NCI-H748 (cell line): Measurements from ENCODE around the gene SLC25A25.
"Not testable (repeated sequence)": the region's sequence is repeated elsewhere in the genome, so short reads cannot be mapped to it uniquely, and the experiment has no call there.

ENCODE experiments used
- DNase-seq: peaks from one replicate; lab custom pipeline; 2025; ENCODE audit not compliant: unreplicated experiment; lab: John Stamatoyannopoulos, UW

Gene SLC25A25

DNA sequence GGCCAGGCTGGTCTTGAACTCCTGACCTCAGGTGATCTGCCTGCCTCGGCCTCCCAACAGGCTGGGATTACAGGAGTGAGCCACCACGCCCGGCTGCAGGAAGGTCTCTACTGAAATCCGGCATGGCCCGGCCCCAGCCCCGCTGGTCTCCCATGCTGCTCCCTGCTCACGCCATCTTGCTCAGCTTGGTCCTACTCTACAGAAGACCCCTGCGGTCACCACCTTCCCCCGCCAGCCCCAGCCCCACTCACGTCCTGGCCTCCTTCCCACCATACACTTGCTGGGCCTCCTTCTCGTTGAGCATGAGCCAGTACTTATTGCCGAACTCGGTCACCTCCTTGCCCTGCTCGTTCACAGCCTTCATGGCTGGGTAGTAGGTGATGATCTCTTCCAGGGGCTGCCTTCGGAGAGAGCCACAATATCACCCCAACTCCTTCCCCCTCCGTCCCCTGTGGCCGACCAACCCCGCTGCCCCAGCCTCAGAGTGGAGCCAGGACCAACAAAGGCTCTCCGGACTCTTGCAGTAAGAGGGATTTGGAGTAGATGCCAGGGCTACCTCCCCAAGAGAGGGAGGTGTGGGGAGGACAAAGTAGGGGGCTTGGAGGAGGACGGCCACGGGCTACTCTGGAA, 55.5 kb downstream of the SLC25A25 start:
- DNase-seq = no peak

DNA sequence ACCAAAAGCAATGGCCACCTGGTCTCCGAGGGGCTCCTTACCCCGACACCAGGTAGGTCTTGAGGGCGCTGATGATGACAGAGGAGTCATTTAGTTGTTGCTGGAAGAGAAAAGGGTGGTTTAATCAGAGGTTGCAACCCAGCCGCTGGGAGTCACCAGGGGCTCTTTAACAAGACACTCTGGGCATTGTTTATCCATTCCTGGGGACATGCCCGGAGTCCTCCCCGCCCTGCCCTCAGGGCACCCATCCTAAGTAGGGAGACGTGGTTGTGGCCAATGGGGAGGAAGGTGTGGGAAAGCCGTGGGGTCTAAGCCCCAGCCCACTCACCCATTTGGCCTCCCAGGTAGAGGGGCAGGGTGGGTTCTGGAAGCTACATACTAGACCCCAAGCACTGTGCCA, 56.4 kb downstream of the SLC25A25 start:
- DNase-seq = no peak

DNA sequence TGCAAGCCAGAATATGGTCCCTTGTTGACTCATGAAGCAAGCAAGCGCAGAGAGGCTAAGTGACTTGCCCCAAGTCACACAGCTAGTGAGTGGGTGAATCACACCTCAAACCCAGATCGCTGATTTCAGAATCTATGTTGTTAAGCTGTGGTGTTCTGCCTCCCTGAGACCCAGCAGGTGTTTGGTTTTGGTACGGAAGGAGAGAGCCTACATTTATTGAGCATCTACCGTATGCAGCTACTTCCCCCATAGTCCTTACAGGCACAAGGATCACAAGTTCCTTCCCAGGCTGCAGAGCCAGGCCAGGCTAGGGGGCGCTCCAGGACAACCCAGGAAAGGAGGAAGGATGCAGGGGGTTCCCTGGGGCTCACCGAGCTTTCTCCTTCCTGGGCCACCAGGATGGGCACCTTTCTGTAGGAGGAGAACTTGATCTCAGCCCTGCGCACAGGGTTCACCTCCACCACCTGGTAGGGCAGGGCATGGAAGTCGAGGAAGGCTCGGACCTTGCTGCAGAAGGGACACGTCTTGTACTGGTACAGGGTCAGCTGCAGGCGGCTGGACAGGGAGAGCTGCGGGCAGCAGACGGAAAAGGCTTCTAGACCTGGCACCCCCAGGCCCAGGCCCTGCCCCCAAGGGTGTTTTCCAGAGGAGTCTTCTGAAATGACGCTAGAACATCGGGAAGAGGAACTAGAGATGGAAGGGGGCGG, 57.0 kb downstream of the SLC25A25 start:
- peak; percentile 52 for DNase-seq

DNA sequence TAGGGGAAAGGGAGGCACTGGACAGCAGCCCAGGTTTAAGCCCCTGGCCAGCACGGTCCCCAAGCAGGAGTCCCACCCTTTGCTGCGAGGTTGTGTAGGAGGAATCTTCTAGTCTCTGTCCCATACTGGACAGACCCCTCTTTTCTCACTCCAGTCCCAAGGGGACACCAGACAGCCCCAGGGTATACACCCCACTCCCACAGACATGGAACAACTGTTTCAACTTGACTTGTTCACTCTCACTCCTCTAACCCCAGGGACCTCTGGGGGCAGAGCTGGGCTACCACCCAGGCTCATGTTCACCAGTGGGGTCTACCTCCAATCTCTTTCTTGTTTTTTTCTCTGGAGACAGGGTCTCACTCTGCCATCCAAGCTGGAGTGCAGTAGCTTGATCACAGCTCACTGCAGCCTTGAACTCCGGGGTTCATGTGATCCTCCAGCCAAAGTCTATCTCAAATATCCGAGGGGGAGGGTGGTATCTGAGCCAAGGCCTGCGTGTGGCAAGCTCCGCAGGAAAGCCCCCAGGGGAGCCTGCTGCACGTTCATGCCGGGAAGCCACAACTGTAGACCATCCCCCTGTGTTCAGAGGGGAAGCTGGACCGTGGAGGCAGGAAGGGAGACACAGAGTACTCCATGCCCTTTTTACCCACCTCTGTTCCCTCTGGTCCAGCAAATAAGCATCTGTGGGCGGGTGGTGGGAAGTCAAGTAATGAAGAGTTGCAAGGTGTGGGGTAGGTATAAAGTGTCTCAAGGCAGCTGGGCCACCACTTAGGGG, 57.7 kb downstream of the SLC25A25 start:
- DNase-seq = no peak

DNA sequence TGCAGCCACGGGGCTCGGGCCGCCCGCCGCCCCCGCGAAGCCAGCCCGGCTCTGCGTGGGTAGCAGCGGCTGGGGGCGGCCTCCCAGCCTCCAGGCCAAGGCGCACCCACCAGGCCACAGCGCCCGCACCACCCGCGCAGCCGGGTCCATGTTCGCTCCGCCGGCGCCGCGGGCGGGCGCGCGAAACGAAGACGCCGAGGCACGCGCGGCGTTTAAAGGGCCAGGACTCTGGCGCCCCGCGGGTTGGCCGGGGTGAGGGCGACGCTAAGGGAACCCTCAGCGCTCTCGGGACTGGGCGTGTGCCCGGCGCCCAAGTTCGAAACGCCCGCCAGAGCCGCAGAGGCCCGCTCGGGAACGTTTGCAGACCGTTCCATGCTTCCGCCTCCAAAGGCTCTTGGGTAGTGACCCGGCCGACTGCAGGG, 59.5 kb downstream of the SLC25A25 start, which contains the start of gene PTGES2:
Gene PTGES2, minus strand, starts transcription at position 162 of the 422 bp plus-strand sequence. Its CDS starts 12 bp downstream, at position 150.
- peak; percentile 89 for DNase-seq

DNA sequence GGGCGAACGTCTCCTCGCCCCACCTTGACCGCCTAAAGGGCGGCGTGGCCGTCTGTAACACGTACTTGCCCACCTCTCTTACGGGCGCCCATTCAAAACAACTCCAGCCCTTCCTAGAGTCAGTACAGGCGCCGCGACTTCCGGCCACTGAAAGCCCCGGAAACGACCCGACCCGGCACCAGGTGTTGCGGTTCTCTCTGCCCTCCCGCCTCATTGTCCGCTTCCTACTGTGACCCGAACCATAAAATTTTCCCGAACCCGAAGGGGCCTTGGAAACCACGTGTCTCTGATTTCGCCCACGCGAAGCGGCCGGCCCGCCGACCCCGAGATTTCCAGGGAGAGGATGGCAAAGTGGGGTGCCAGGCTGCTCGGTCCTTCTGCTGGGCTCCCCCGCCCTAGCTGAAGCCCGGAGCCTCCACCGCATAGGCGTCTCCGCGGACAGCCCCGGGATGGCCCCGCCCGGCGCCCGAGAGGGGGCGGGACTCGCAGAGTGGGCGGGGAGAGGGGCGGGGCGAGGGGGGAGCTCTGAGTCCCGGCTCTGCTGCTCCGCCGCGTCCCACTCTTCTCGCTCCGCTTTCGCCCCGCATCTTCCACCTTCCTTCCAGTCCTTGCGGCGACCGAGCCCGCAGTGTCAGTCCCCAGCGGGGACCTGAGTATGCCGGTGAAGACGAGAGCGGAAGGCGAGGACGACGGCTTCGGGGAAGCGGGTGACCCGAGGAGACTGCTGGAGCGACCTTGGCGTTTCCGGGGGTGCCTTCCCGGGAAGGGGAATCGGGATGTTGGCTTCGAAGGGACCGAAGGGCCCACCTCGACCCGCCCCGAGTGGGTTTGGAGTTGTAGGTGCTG, 60.2 kb downstream of the SLC25A25 start:
- peak; percentile 95 for DNase-seq

DNA sequence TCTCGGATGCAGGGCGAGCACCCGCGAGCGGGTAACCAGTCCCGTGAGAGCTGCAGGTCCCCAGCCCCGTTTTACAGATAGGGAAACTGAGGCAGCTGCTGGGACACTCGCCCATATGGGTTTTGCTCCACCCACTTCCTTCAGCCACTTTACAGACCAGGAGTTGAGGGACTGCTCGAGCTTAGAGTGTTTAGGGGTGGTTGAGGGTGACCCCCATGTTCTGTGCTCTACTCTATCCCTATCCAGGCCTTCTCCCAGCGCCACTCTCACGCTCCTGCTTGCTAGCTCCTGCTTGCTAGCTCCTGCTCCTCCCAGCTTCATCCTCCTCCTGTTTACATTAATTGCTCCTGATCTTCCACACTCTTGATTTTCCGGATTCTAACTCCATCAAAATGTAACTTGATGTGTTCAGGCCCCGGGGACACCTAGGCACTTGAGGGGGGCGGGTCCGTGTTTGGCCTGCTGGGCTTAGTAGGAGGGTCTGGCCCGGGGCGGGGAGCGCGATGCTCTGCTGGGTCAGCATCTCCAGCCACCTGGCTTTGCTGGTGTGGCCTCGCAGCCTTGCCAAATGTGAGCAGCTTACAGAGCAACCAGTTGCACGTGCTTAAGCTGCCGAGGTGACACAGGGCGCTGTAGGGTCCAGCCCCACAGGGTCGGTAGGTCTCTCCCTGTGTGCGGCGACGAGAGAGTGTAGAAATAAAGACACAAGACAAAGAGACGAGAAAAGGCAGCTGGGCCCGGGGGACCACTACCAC, 61.0 kb downstream of the SLC25A25 start:
- DNase-seq = peak; percentile 31

DNA sequence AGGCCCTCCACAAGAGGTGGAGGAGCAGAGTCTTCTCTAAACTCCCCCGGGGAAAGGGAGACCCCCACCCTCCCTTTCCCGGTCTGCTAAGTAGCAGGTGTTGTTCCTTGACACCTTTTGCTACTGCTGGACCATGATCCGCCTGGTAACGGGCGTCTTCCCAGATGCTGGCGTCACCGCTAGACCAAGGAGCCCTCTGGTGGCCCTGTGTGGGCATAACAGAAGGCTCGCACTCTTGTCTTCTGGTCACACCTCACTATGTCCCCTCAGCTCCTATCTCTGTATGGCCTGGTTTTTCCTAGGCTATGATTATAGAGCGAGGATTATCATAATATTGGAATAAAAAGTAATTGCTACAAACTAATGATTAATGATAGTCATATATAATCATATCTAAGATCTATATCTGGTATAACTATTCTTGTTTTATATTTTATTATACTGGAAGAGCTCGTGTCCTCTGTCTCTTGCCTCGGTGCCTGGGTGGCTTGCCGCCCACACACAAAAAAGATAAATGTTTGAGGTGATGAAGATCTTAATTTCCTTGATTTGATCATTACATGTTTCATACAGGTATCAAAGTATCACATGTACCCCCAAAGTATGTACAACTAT, 62.1 kb downstream of the SLC25A25 start:
- DNase-seq = not testable (repeated sequence)

DNA sequence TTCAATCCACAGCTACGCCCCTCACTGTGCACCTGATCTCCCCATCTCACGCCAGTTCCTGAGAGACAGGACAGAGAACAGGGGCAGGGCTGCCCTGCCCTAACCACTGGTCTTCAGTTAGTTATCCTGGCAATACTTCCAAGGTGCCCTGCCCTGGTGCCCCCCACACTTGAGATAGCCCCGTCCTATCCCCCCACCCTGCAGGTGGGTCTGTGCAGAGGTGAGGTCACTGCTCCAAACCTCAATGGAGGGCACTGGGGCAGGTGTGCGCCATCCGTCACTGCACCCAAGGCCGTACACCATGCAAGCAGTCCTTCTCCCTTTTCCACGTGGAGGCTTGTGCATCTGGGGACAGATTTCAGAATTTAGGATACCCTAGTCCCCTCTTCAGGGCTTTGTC, 62.6 kb downstream of the SLC25A25 start:
- DNase-seq = not testable (repeated sequence)

DNA sequence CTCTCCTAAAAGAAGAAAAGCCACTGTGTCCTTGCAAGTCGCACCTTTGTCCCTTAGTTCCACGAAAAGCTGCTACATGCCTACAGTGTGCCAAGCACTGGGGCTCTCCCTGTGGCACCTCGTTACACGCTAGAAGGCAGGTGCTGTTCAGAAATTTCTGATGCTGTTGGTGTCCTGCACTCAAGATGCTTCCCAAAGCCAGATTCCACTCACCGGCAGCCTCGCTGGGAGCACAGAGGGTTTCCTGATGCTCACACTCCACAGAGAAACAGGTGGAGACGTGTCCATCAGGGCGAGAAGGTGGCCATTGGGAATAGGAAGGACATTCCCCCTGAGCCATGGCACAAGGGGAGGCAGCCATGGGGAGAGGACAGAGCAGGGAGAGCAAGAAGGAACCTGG, 63.3 kb downstream of the SLC25A25 start:
- DNase-seq = not testable (repeated sequence)

DNA sequence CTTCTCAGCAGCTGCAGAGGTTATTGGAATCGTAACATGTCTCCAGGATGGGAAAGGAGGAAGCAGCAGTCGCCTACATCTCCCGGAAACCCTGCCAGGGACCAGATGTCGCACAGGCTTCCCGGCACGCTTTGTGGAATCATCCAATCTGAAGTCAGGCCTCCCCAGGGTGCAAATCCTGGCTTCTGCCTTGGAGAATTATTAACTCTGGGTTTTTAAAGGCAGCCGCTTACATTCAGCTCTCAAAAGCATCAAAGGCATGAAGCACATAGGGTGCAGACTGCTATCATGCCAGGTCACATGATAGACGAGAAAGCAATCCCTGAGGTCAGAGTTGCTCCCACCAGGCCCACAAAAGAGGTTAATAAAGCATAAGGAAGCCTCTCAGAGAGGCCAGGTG, 64.1 kb downstream of the SLC25A25 start:
- DNase-seq = not testable (repeated sequence)

DNA sequence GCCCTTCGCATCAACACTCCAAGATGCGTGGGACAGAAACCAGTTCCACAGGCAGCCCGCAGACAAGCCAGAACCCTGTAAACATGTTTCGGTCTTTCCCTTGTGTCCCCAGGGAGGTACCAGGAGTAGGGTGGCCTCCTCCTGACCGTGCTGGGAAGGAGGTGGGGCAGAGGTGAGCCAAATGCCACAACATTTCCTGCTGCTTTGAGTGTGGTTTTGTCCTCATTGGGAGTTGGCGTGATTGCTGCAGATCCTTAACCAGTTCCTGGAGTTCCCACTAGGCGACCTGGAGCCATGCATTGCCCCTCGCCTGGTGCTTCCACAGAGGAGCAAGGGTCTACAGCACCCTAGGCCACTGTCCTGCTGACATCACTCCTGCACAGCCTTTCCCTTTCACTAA, 67.5 kb downstream of the SLC25A25 start:
- not testable (repeated sequence) for DNase-seq

DNA sequence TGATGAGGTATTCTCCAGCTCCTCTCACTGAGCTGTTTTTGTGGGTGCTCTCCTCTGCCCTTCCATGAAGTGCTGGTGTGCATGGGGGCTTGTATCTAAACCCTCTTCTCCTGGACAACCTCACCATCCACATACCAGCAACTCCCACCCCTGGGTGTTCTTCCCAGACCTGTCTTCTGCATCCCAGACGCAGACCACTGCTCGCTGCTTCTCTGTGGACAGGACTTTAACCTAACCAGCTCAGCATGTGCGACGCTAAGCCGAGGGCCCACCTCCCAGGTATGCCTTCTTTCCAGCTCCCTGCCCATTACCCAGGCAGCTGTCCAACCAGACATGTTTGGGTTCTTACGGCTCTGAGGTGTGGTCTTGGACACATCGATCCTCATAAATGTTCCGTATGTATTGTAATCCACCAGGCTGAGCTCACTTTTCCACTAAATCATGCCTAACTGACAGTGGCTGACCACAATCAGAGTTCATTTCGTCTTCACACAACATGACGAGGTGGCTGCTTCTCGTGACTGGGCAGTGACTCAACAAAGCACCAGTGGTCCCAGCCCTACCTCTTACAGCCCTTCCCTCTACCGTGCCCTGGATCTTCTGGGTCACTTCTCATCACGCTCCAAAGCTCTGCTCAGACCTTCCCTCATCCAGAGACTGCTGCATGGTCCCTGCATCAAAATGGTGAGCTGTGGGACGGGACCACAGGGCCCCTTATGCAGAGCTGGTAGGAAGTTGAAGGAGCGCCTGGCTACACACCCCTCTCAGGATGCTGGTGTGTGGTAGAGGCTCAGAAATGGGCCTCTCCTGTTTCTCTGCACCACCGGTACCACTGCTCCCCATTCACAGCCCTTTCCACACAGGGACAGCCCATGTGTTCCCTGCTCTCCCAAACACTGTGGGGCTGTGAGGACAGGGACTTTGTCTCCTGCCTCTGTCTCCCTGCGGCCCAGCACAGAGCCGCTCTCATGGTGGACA, 69.1 kb downstream of the SLC25A25 start:
- DNase-seq = no peak

DNA sequence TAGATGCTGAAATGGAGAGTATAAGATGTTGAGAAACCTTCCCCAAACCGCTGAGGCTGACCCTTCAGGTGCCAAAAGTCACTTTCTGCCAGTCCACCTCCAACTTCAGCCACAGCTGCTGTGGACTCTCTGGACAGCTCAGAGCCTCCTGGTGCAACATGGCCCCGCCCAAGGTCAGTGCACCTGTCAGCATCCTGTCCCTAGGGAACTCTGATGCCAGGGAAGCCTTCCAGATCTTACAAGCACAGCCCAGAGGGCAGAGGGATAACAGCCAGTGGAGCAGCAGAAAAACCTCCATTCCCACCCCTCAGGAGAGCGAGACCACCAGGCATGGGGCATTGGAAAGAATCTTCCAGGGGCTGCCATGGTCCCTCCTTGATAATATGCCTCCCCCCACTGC, 70.0 kb downstream of the SLC25A25 start:
- no peak for DNase-seq

DNA sequence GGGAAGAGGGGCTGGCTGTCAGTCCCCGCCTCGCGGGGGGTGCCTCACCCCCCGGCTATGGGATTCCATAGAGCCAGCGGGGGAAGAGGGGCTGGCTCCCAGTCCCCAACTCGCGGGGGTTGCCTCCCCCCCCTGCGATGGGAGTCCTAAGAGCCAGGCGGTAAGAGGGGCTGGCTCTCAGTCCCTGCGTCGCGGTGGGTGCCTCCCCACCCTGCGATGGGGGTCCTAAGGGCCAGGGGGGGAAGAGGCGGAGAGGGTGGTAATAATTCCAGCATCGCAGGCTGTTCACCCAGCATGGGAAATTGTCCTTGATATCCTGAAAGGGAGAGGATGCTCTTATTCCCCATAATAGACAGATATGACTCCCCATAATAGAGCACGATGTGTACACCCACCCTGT, 71.6 kb downstream of the SLC25A25 start:
- DNase-seq = no peak

DNA sequence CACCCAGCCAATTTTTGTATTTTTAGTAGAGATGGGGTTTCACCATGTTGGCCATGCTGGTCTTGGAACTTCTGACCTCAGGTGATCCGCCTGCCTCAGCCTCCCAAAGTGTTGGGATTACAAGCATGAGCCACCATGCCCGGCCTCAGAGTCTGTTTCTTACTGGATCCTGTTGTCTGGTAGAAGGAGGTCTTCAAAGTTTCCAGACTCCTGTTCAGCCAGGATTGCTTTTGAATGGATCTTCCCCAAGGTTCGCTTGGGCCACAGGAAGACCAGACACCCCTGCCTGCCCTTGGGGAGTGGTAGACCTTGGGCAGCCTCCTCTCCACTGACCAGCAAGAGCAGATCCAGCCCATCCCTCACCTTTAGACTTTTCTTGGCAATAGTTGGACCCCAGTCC, 73.6 kb downstream of the SLC25A25 start:
- no peak for DNase-seq

DNA sequence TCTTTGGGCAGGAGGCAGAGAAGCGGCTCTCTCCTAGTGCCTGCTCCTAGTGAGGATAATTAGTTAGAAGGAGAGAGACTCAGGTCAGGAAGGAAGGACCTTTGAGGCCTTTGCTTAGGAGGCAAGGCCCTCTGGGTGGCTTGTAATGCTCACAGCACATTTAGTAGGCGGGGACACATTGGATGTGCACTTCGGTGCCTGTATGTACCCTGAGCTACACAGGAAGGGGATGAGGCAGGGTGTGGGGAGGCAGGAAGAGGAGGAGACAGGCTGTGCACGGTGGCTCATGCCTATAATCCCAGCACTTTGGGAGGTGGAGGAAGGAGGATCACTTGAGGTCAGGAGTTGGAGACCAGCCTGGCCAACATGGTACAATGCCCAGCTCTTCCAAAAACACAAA, 74.0 kb downstream of the SLC25A25 start:
- no peak for DNase-seq

DNA sequence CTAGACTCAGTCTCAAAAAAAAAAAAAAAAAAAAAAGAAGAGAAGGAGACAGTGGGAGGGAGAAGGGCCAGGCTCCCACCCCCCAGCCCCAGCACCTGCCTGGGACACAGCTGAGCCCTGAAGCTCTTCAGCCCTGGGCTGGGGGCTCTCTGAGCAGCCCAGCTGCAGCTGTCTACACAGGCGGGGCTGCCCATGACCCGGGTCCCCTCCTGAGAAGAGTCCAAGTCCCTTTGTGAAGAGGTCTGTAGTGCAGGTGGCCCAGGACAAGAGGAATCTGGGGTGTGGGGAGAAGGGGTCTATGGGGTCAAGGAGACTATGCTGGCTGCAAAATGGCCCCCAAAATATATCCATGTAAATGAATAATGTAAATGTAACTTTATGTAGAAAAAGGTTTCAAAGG, 74.6 kb downstream of the SLC25A25 start:
- DNase-seq = no peak
